ENCODE results near the gene SAG.

SAG gene

DNA sequence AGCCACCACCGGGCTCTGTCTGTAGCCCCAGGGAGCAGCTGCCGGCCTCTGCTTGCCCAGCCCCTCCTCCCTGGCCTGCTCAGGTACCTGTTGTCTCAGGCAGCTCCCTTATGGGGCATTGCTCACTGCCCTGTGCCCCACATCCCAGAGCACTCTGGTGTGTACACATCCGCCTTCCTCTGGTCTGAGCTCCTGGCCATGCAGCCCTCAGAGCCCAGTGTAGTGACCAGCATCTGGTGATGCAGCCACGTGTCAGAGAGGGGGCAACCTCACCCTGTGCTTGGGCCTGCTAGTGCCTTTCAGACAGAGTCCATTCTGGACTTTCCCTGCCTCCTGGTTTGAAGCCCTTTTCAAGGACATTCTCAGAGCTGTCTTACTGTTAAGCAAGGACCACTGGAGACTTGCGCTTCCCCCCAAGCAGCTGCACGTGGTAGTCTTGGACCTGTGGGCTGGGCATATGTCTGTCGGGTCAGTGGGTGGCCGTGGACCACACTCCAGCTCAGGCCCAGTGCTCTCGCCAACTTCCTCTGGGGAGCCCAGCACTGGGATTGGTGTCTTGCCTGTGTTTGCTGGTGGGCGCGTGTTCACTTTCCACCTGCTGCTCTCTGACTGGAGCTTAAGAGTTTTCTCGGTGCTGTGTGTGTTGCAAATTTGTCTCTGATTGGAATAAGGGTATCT is 77.3 kb downstream of the SAG start:
- DNase-seq, result no peak

DNA sequence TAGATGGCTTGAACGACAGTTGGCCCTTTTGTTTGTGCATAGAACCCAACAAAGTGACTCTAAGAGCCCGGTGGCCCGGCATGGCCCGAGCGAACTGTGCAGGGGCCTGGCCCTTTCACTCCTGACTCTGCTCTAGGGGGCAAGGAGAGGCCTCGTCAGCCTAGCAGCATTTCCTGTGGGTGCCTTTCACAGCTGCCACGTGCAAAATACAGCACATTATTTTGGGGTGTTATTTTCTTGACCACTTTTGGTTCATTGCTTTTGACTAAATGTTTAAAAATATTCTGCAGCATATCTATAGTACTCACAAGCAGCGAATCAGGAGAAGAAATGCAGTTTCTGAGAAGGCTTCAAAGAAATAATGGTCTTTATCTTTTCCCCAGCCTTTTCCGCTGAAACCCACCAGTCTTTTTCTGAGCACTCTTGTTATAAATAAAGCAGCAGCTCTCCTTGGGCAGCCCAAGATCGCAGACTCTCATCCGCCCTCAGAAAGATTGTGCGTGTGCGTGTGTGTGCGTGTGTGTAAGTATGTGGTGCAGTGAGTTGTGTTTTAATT is 78.0 kb downstream of the SAG start:
- peak; percentile 29 for DNase-seq

DNA sequence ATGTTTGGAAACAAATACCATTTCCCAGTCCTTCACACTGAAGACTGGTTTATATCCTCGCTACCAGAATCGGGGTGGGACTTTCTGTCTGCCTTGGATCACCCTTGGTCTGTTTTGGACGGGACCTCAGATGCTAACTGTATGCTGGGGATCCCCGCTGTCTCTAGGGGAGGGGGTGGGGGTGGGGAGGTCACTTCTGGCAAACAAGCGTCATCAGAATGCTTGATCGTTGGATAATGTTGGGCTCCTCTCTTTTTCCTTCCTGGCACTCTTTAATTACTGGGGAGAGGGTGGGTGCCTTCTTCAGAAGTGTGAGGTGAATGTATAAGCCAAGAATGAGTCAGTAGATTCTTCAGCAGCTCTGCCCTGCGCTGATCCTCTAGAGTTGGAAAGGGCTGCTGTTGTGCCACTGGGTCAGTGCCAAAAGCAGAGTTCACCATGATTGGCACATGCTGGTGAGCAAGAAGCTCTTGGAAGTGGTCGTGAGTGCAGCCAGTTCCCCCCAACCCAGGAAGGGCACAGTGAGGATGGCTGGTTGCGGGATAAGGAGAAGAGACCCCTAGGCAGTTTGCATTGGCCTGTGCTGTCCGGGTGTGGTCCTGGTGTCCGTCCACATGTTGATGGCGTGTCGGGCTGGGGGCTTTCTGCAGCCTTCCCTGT is 78.9 kb downstream of the SAG start:
- DNase-seq, result no peak

GRCh38 chr2:233387225-233387624 is 79.6 kb downstream of the SAG start:
- DNase-seq, result no peak

DNA sequence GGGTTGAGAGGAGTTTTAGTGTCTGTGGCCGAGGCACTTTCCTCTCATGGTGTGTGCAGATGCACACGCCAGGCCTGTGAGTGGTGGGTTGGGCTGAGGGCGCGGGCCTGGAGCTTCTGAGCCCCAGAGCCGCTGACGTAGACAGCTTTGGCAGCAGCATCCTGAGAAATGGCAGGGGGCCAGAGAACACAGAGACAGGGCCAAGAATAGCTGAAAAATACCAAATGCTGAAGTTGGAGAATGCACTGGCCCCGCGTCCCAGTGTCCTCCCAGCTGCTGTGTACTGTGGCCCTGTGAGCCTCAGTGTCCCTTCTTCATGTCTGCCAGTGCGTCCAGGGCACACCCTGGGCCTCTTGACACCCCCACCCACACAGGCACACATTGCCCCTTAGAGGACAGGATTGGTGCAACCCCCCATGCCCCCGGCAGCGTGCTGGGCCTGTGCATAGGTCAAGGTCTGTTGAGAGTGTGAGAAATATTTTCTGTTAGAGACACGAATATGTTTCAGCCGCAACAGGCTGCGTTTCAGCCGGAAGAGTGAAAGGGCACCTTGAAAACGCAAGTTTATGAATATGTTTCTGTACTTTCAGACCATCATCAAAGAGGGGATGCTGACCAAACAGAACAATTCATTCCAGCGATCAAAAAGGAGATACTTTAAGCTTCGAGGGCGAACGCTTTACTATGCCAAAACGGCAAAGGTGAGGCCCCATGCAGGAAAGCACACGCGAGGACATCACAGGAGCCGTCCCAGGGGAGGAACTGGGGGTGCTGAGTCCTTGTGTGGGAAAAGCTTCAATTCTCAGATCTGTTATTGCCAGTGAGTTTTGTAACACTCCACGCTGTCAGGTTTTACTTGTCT is 80.3 kb downstream of the SAG start:
- DNase-seq, result no peak

GRCh38 chr2:233389601-233390125 is 82.0 kb downstream of the SAG start:
- DNase-seq, result no peak

- no peak for DNase-seq
These were observed 88.1 kb downstream of the SAG start for GRCh38 chr2:233395687-233396086.

All from OCI-M1 (cell line).